ENCODE measurements around the gene SELENOM.

SELENOM gene

DNA sequence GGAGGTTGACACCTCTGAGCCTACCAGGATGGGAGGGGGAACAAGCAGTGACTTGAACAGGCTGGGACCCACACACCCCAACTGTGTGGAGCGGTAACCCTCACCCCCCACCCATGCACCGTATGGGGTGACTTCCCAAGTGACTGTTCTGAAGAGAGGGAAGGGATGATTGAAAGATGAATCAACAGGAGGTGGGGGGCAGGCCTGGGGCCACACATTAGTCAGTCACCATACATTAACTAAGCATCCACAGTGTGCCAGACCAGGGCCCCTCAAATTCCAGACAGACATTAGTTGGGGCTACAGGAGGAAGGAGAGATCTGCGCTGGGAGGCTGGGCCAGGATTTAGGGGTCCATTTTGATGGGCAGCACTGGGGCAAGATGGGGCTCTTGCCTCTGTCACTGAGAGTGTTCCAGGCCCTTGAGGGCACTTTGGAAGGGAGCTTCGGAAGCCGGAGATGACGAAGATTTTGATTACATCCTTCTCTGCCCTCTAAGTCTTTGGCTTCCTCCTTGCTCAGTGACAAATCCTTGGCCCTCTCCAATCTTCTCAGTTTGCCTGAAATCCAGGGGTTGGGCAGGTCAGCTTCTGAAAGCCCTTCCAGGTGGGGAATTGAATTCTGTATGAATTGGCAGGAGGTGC, 25.3 kb downstream of the SELENOM start:
- TF ChIP-seq EZH2phosphoT487 (IDR thresholded peaks at IDR 0.05; ENCODE audit: low read length) (no peak), EZH2 (optimal IDR thresholded peaks at IDR 0.05; ENCODE audit: low read depth, low read length) (no peak)
- TF ChIP-seq, protein P1, sequence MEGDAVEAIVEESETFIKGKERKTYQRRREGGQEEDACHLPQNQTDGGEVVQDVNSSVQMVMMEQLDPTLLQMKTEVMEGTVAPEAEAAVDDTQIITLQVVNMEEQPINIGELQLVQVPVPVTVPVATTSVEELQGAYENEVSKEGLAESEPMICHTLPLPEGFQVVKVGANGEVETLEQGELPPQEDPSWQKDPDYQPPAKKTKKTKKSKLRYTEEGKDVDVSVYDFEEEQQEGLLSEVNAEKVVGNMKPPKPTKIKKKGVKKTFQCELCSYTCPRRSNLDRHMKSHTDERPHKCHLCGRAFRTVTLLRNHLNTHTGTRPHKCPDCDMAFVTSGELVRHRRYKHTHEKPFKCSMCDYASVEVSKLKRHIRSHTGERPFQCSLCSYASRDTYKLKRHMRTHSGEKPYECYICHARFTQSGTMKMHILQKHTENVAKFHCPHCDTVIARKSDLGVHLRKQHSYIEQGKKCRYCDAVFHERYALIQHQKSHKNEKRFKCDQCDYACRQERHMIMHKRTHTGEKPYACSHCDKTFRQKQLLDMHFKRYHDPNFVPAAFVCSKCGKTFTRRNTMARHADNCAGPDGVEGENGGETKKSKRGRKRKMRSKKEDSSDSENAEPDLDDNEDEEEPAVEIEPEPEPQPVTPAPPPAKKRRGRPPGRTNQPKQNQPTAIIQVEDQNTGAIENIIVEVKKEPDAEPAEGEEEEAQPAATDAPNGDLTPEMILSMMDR (IDR thresholded peaks at IDR 0.05; ENCODE audit: low read length): no peak
- Histone ChIP-seq H2AFZ (ENCODE audit: low read length) (no peak overlapping the region), H3K9me2 (replicated peaks; ENCODE audit: insufficient read depth, low read length) (no peaks in the 10 kb centered on the region), H4K20me1 (ENCODE audit: insufficient read depth, low read length) (no peaks in the 10 kb centered on the region), H3F3A (ENCODE audit: insufficient read depth, low read length) (peaks cover 20% of the 10 kb centered on the region; the same call in 1 of the 2 replicates), H3K27ac (ENCODE audit: low read length) (no peak overlapping the region), H3K9me3 (replicated peaks; ENCODE audit: insufficient read depth, low read length) (no peaks in the 10 kb centered on the region), H3K79me2 (ENCODE audit: low read length) (peaks cover 28% of the 10 kb centered on the region), H3K9ac (ENCODE audit: low read length) (peak overlapping the region; percentile 57; the same call in 1 of the 2 replicates), H3K36me3 (replicated peaks; ENCODE audit: insufficient read depth, low read length) (no peaks in the 10 kb centered on the region), H3K4me3 (ENCODE audit: low read length) (peak overlapping the region; percentile 81), H3K4me2 (ENCODE audit: low read depth, low read length) (peak overlapping the region; percentile 92), H3K4me1 (ENCODE audit: low read length) (peaks cover 27% of the 10 kb centered on the region), H3K27me3 (replicated peaks; ENCODE audit: insufficient read depth, low read length) (no peaks in the 10 kb centered on the region)
- no peak for DNase-seq

DNA sequence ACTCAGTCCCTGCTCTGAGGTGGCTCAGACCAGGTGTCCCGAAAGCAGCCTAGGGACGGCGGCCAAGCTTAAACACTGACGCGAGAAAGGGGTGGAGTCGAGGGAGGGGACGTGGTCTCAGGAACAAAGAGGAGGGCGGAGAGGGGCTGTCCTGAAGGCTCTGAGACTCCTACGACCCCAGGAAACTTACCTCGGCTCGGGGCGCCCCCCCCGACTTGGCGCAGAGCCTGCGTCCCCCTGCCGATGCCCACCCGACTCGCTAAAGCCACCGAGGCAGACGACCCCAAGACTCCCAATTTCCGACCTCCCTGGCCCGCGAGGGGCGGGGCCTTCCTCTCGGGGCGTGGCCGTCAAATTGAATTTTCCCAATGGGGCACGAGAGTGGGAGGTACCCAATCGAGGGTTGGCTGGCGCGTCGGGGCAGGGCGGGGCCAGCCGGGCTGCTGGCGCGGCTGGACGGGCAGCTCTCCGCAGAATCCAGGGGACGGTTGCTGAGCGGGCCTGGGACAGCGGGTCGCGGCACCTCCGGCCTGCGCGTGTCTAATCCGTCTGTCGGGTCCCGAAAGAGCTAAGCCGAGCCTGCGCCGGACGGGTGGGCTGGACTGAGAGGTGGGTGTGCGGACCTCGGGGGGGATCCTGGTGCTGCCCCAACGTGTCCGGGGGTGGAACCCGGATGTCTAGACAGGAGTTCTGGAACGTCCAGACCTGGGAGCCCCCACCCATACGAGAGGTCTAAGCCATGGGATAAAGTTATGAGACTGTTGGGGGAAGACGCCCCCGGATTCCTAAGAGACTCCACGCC, 26.3 kb downstream of the SELENOM start, which contains the start of gene SMTN:
Gene SMTN (plus strand): TSS at position 471 of the 802 bp plus-strand sequence. CDS start 1,941 bp downstream, outside the sequence.
- Histone ChIP-seq H3K9me3 (replicated peaks; ENCODE audit: insufficient read depth, low read length) (no peaks in the 10 kb centered on the region), H3K4me3 (ENCODE audit: low read length) (peak within 1 kb of the TSS; percentile 81), H3K4me1 (ENCODE audit: low read length) (peaks cover 27% of the 10 kb centered on the region), H3F3A (ENCODE audit: insufficient read depth, low read length) (peaks cover 20% of the 10 kb centered on the region; the same call in 1 of the 2 replicates), H2AFZ (ENCODE audit: low read length) (peak within 1 kb of the TSS; percentile 61), H4K20me1 (ENCODE audit: insufficient read depth, low read length) (no peaks in the 10 kb centered on the region), H3K27ac (ENCODE audit: low read length) (peak within 1 kb of the TSS; percentile 29; the same call in 1 of the 2 replicates), H3K79me2 (ENCODE audit: low read length) (peaks cover 28% of the 10 kb centered on the region), H3K9me2 (replicated peaks; ENCODE audit: insufficient read depth, low read length) (no peaks in the 10 kb centered on the region), H3K9ac (ENCODE audit: low read length) (peak within 1 kb of the TSS; percentile 57), H3K27me3 (replicated peaks; ENCODE audit: insufficient read depth, low read length) (no peaks in the 10 kb centered on the region), H3K4me2 (ENCODE audit: low read depth, low read length) (peak within 1 kb of the TSS; percentile 92), H3K36me3 (replicated peaks; ENCODE audit: insufficient read depth, low read length) (no peaks in the 10 kb centered on the region)
- TF ChIP-seq, protein P1 (IDR thresholded peaks at IDR 0.05; ENCODE audit: low read length): no peak
- no peak for TF ChIP-seq EZH2 (optimal IDR thresholded peaks at IDR 0.05; ENCODE audit: low read depth, low read length)
- no peak for TF ChIP-seq EZH2phosphoT487 (IDR thresholded peaks at IDR 0.05; ENCODE audit: low read length)
- peak; percentile 92 for DNase-seq

DNA sequence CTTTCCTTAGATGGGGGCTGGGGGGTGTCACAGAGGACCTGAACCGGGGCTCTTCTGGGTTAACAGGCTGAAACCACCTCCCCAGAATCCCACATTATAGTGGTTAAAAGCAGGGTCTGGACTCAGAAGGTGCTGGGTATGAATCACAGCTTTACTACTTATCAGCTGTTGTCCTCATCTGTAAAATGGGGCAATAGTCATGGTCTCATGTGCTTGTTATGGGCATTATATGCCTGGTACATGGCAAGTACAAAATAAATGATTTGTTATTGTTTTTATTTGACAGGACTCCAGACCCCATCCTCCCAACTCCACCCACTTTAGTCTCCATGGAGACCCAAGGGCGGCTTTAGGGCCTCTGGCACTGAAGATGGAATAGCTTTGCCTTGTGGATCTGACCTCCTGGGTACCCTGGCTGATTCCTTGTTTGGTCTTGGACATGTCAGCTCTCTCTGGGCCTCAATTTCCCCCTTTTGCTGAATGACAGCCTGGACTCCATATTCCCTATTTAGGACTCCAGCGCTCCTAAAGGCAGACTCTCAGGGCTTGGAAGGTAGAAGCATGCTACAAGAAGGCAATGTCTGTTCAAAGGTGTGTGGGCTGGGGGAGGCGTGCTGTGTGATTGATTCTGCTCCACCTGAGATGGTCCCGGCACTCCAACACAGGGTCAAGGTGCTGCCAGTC, 27.1 kb downstream of the SELENOM start:
- Histone ChIP-seq H4K20me1 (ENCODE audit: insufficient read depth, low read length) (no peaks in the 10 kb centered on the region), H3K27me3 (replicated peaks; ENCODE audit: insufficient read depth, low read length) (no peaks in the 10 kb centered on the region), H3F3A (ENCODE audit: insufficient read depth, low read length) (peaks cover 20% of the 10 kb centered on the region; the same call in 1 of the 2 replicates), H3K9me2 (replicated peaks; ENCODE audit: insufficient read depth, low read length) (no peaks in the 10 kb centered on the region), H3K79me2 (ENCODE audit: low read length) (peaks cover 28% of the 10 kb centered on the region), H2AFZ (ENCODE audit: low read length) (peak overlapping the region; percentile 61), H3K4me2 (ENCODE audit: low read depth, low read length) (peak overlapping the region; percentile 92), H3K27ac (ENCODE audit: low read length) (peak overlapping the region; percentile 7; the same call in 1 of the 2 replicates), H3K36me3 (replicated peaks; ENCODE audit: insufficient read depth, low read length) (no peaks in the 10 kb centered on the region), H3K9me3 (replicated peaks; ENCODE audit: insufficient read depth, low read length) (no peaks in the 10 kb centered on the region), H3K9ac (ENCODE audit: low read length) (peak overlapping the region; percentile 57; the same call in 1 of the 2 replicates), H3K4me3 (ENCODE audit: low read length) (peak overlapping the region; percentile 81), H3K4me1 (ENCODE audit: low read length) (peaks cover 27% of the 10 kb centered on the region)
- DNase-seq: no peak
- TF ChIP-seq EZH2phosphoT487 (IDR thresholded peaks at IDR 0.05; ENCODE audit: low read length) (no peak), EZH2 (optimal IDR thresholded peaks at IDR 0.05; ENCODE audit: low read depth, low read length) (no peak)
- TF ChIP-seq, protein P1 (IDR thresholded peaks at IDR 0.05; ENCODE audit: low read length): no peak
